GM12878 (cell line): Measurements from ENCODE around the gene GSG1L2. TPM values are rescaled to one million over a fixed set of nuclear protein-coding genes. Genes with fewer than 3 reads are reported as not detected.

Experiments used
- ATAC-seq: fragments of 200-7000 bp; cut with Tn5 transposase; 3 replicates; pipeline ENCODE4 v1.9.1; 2020; ENCODE audit warnings: mild to moderate bottlenecking, moderate library complexity
- BruUV-seq: library from RNA; stranded (reverse); fragments of 400-500 nt; replicated peaks from 2 replicates; lab custom pipeline; 2021; lab: Mats Ljungman, UMichigan
- CTCF ChIA-PET: fragments of 300-600 bp; sonication (Branson Sonifier 250); formaldehyde crosslinking; extraction: SDS; loops from one replicate; lab custom pipeline; 2021; ENCODE audit warnings: inconsistent platforms; lab: Yijun Ruan, JAX
- POLR2A ChIA-PET: fragments of 350-600 bp; formaldehyde crosslinking; extraction: SDS; loops from one replicate; lab custom pipeline; 2021; ENCODE audit warnings: inconsistent platforms; lab: Charles Lee
- RAD21 ChIA-PET: fragments of 300-600 bp; sonication (Branson Sonifier 250); formaldehyde crosslinking; loops from one replicate; lab custom pipeline; 2023; ENCODE audit warnings: antibody characterized with exemption; ENCODE audit not compliant: unreplicated experiment; lab: Charles Lee
- SMC1A ChIA-PET: fragments of 300-600 bp; sonication (Branson Sonifier 250); formaldehyde crosslinking; loops from one replicate; lab custom pipeline; 2023; ENCODE audit not compliant: unreplicated experiment, uncharacterized antibody; lab: Charles Lee
- DNase-seq: peaks from one replicate; pipeline ENCODE4 v3.0.0-alpha.2; 2011; ENCODE audit warnings: low read depth, low spot score
- FAIRE-seq: peaks from 3 replicates; lab custom pipeline; 2011; peaks lifted over from hg19 to GRCh38; lab: Jason Lieb, UNC
- H2AFZ ChIP-seq: 2 replicates; pipeline ENCODE4 v1.6.0; 2011; ENCODE audit warnings: low read depth, low read length, control low read depth; ENCODE audit not compliant: control insufficient read depth
- H3K27ac ChIP-seq: 2 replicates; pipeline ENCODE4 v1.5.1; 2011; ENCODE audit warnings: control low read depth; ENCODE audit not compliant: control insufficient read depth, insufficient read depth
- H3K27me3 ChIP-seq, 2 experiments: replicated peaks in 1 of 2; 2 replicates each; pipeline versions ENCODE4 v1.6.0 to v1.6.1; 2011; ENCODE audit warnings: low read length in 1 of 2; ENCODE audit not compliant: control insufficient read depth in 2 of 2, insufficient read depth in 2 of 2
- H3K36me3 ChIP-seq, 2 experiments: 2 replicates each; pipeline ENCODE4 v1.5.1; 2011; ENCODE audit warnings: low read length in 1 of 2; ENCODE audit not compliant: control insufficient read depth in 2 of 2, insufficient read depth in 2 of 2
- H3K4me1 ChIP-seq: 2 replicates; pipeline ENCODE4 v1.6.1; 2011; ENCODE audit warnings: mild to moderate bottlenecking, low read length, moderate library complexity, mixed read lengths; ENCODE audit not compliant: control insufficient read depth, insufficient read depth
- H3K4me2 ChIP-seq: 2 replicates; pipeline ENCODE4 v1.6.0; 2011; ENCODE audit warnings: control low read depth; ENCODE audit not compliant: control insufficient read depth, insufficient read depth
- H3K4me3 ChIP-seq: fragments of 200-600 bp; sonication (generic); 2 replicates; pipeline ENCODE4 v1.5.1; 2016
- H3K79me2 ChIP-seq: 2 replicates; pipeline ENCODE4 v1.6.0; 2011; ENCODE audit warnings: low read length; ENCODE audit not compliant: control insufficient read depth, insufficient read depth
- H3K9ac ChIP-seq: 2 replicates; pipeline ENCODE4 v1.8.0; 2011; ENCODE audit warnings: low read length, control low read depth, mixed read lengths; ENCODE audit not compliant: control insufficient read depth, insufficient read depth
- H3K9me3 ChIP-seq: replicated peaks from 3 replicates; pipeline ENCODE4 v1.5.1; 2011; ENCODE audit warnings: mild to moderate bottlenecking, low read length; ENCODE audit not compliant: control insufficient read depth, insufficient read depth
- H4K20me1 ChIP-seq: 2 replicates; pipeline ENCODE4 v1.6.0; 2011; ENCODE audit not compliant: control insufficient read depth, insufficient read depth
- BRCA1 ChIP-seq: IDR thresholded peaks from 2 replicates; pipeline ENCODE4 v1.6.1; 2011; ENCODE audit warnings: low read depth, low read length, improper control_type of control experiment
- CBX5 ChIP-seq: sonication (generic); IDR thresholded peaks from 2 replicates; pipeline ENCODE4 v1.6.1; 2016; ENCODE audit warnings: low read depth, moderate library complexity, mild to moderate bottlenecking, inconsistent platforms
- CEBPZ ChIP-seq: fragments of 150-350 bp; IDR thresholded peaks from 2 replicates; pipeline ENCODE4 v1.6.1; 2016; ENCODE audit warnings: low read depth, low read length
- CUX1 ChIP-seq: IDR thresholded peaks from 2 replicates; pipeline ENCODE4 v1.6.1; 2012; ENCODE audit warnings: improper control_type of control experiment, low read depth, low read length; ENCODE audit not compliant: insufficient replicate concordance
- DPF2 ChIP-seq: fragments of 450-650 bp; IDR thresholded peaks from 2 replicates; pipeline ENCODE4 v1.6.1; 2017; ENCODE audit warnings: mild to moderate bottlenecking
- EED ChIP-seq: sonication (generic); IDR thresholded peaks from 2 replicates; pipeline ENCODE4 v1.6.1; 2016; ENCODE audit warnings: antibody characterized with exemption, low read depth
- ESRRA ChIP-seq: IDR thresholded peaks from 2 replicates; pipeline ENCODE4 v1.6.1; 2012; ENCODE audit warnings: mild to moderate bottlenecking, low read length, improper control_type of control experiment
- IKZF2 ChIP-seq, 2 experiments: fragments of 450-650 bp; IDR thresholded peaks; 2 replicates each; pipeline ENCODE4 v1.6.1; 2017; ENCODE audit warnings: mild to moderate bottlenecking in 2 of 2, moderate library complexity in 2 of 2
- POLR2AphosphoS2 ChIP-seq: IDR thresholded peaks from 2 replicates; pipeline ENCODE4 v1.6.1; 2011; ENCODE audit warnings: low read depth, mild to moderate bottlenecking, low read length, improper control_type of control experiment, moderate library complexity
- RCOR1 ChIP-seq: conservative IDR thresholded peaks from 2 replicates; pipeline ENCODE4 v1.6.1; 2012; ENCODE audit warnings: low read depth, low read length, improper control_type of control experiment
- WGBS: methylation state at CpG from one replicate; pipeline ENCODE4 v1.1.6; 2016; ENCODE audit warnings: low lambda C conversion rate; ENCODE audit not compliant: insufficient replicate concordance, insufficient coverage; ENCODE audit errors: missing lambda C conversion rate; 5-methylcytosine and 5-hydroxymethylcytosine counted together
- in situ Hi-C: fragments of 300-500 bp; cut with MboI; formaldehyde crosslinking; loops from 9 replicates; pipeline ENCODE4 v1.14.3; 2018; ENCODE audit warnings: mixed read lengths
- intact Hi-C: fragments of 100-400 bp; cut with micrococcal nuclease; formaldehyde crosslinking; loops from one replicate; pipeline ENCODE4 v1.14.2; 2022; ENCODE audit not compliant: unreplicated experiment
- polyA plus RNA-seq, 11 experiments: library from polyadenylated mRNA; depleted of rRNA in 4 of 11; unstranded in 6 of 11; stranded (reverse) in 5 of 11; fragments of >200 nt; fragmentation: Nextera tagmentation in 4 of 11; fragmentation: Illumina TruSeq in 1 of 11; extraction: Ambion mirVana in 4 of 11; extraction: Trizol in 1 of 11; gene quantifications; 1 replicate in 1 of 11; 2 replicates in 10 of 11; pipeline versions ENCODE4 v1.2.1 to v1.2.3, GENCODE V29; 2011 to 2016; ENCODE audit warnings: inconsistent platforms in 2 of 11, missing spikeins in 2 of 11, low read depth in 1 of 11
- total RNA-seq, 4 experiments: library from RNA; depleted of rRNA in 3 of 4; stranded (reverse); fragments of >200 nt in 3 of 4; fragmentation: Illumina TruSeq in 1 of 4; extraction: Trizol in 1 of 4; gene quantifications; 2 replicates each; pipeline versions ENCODE4 v1.2.1 to v1.2.3, GENCODE V29; 2013 to 2021

Gene GSG1L2
- total and polyA plus RNA-seq, 10 of the 15 experiments (the other 5 are each of a cell fraction or from before 2014, with no cell fraction given), result not detected

GRCh38 chr17:9828296-9829295 lies 6.7 kb upstream of the GSG1L2 start:
- no peaks in the 10 kb centered on the region for H3K79me2 ChIP-seq
- H3K36me3 ChIP-seq, result no peaks in the 10 kb centered on the region
- ChIA-PET SMC1A (no interaction called here), CTCF (no interaction called here), RAD21 (no interaction called here), POLR2A (no interaction called here)
- no peaks in the 10 kb centered on the region for H3K9me3 ChIP-seq
- H3K9ac ChIP-seq, result no peak overlapping the region
- no peak for TF ChIP-seq BRCA1
- no peak for TF ChIP-seq CBX5
- TF ChIP-seq EED, result no peak
- TF ChIP-seq IKZF2 (IDR thresholded peaks at IDR 0.05), result no peak
- TF ChIP-seq CEBPZ, result no peak
- TF ChIP-seq CUX1, result no peak
- TF ChIP-seq ESRRA, result no peak
- TF ChIP-seq RCOR1, result no peak
- TF ChIP-seq POLR2AphosphoS2, result no peak
- no peak for TF ChIP-seq DPF2
- H3K4me1 ChIP-seq, result no peaks in the 10 kb centered on the region
- in situ Hi-C loops, result no loop called here
- no peak for ATAC-seq
- intact Hi-C loops, result no loop called here
- no peak overlapping the region for H2AFZ ChIP-seq
- H3K4me2 ChIP-seq, result no peak overlapping the region
- H3K27ac ChIP-seq, result no peak overlapping the region
- peaks cover 0 to 2% of the 10 kb centered on the region in 2 experiments; a peak in 1 of 4 replicates for H3K27me3 ChIP-seq
- BruUV-seq, result no TSS peak
- 43% methylated on average over 13 of the region's 13 CpGs for WGBS
- no peaks in the 10 kb centered on the region for H4K20me1 ChIP-seq
- no peak for DNase-seq
- H3K4me3 ChIP-seq, result no peak overlapping the region
- FAIRE-seq, result no peak
